HG02623 (cell line): ENCODE data around the gene DNAJC15.
A peak's percentile ranks its signal among the peaks of the same experiment; 100 is the strongest.
"Not testable (repeated sequence)": the region's sequence is repeated elsewhere in the genome, so short reads cannot be mapped to it uniquely, and the experiment has no call there.

ENCODE experiments used
- ATAC-seq: cut with Tn5 transposase; IDR thresholded peaks from one replicate; pipeline ENCODE4 v1.9.1; 2021; ENCODE audit warnings: moderate library complexity; ENCODE audit not compliant: unreplicated experiment

Gene DNAJC15

GRCh38 chr13:43042410-43042921 is 19.1 kb downstream of the DNAJC15 start:
- ATAC-seq, result no peak

- no peak for ATAC-seq
Measured at GRCh38 chr13:43044720-43045301, 21.4 kb downstream of the DNAJC15 start.

GRCh38 chr13:43045302-43045773 is 22.0 kb downstream of the DNAJC15 start:
- not testable (repeated sequence) for ATAC-seq

- ATAC-seq, result no peak
Measured at GRCh38 chr13:43046259-43046658, 22.9 kb downstream of the DNAJC15 start.

- no peak for ATAC-seq
Measured at GRCh38 chr13:43054803-43055802, 31.7 kb downstream of the DNAJC15 start.

- peak; percentile 45 for ATAC-seq
Measured at GRCh38 chr13:43057653-43058317, 34.4 kb downstream of the DNAJC15 start.

GRCh38 chr13:43058318-43058674 is 34.9 kb downstream of the DNAJC15 start:
- ATAC-seq, result peak; percentile 35

- no peak for ATAC-seq
Measured at GRCh38 chr13:43058831-43059230, 35.4 kb downstream of the DNAJC15 start.

- not testable (repeated sequence) for ATAC-seq
Measured at GRCh38 chr13:43059779-43060178, 36.4 kb downstream of the DNAJC15 start.

- not testable (repeated sequence) for ATAC-seq
Measured at GRCh38 chr13:43060806-43061205, 37.4 kb downstream of the DNAJC15 start.

- no peak for ATAC-seq
Measured at GRCh38 chr13:43061496-43062280, 38.3 kb downstream of the DNAJC15 start.

- ATAC-seq, result no peak
Measured at GRCh38 chr13:43071824-43072223, 48.4 kb downstream of the DNAJC15 start.

- ATAC-seq, result no peak
Measured at GRCh38 chr13:43072394-43072793, 49.0 kb downstream of the DNAJC15 start.

- peak; percentile 64 for ATAC-seq
Measured at GRCh38 chr13:43074824-43075510, 51.6 kb downstream of the DNAJC15 start.

- peak; percentile 6 for ATAC-seq
Measured at GRCh38 chr13:43075511-43075902, 52.1 kb downstream of the DNAJC15 start.

- no peak for ATAC-seq
Measured at GRCh38 chr13:43077046-43077445, 53.7 kb downstream of the DNAJC15 start.

GRCh38 chr13:43077461-43077860 is 54.1 kb downstream of the DNAJC15 start:
- ATAC-seq, result no peak

GRCh38 chr13:43077906-43078305 is 54.5 kb downstream of the DNAJC15 start:
- ATAC-seq, result no peak

- ATAC-seq, result no peak
Measured at GRCh38 chr13:43078399-43078798, 55.0 kb downstream of the DNAJC15 start.

GRCh38 chr13:43079392-43079931 is 56.1 kb downstream of the DNAJC15 start:
- no peak for ATAC-seq
